SK-N-SH (cell line): Measurements from ENCODE around the gene ESM1.

Experiments used
- MXI1 ChIP-seq: IDR thresholded peaks from 2 replicates; pipeline ENCODE4 v1.6.1; 2012; ENCODE audit warnings: mild to moderate bottlenecking, low read depth, low read length, improper control_type of control experiment
- YY1 ChIP-seq: IDR thresholded peaks from 2 replicates; pipeline ENCODE4 v1.4.0; 2012; ENCODE audit warnings: low read depth, mild to moderate bottlenecking
- TF ChIP-seq, protein P1 (sequence below): fragments of 200-600 bp; sonication (generic); IDR thresholded peaks from 2 replicates; pipeline ENCODE4 v1.6.1; 2017; ENCODE audit warnings: antibody characterized with exemption, mild to moderate bottlenecking, moderate library complexity

DNA sequence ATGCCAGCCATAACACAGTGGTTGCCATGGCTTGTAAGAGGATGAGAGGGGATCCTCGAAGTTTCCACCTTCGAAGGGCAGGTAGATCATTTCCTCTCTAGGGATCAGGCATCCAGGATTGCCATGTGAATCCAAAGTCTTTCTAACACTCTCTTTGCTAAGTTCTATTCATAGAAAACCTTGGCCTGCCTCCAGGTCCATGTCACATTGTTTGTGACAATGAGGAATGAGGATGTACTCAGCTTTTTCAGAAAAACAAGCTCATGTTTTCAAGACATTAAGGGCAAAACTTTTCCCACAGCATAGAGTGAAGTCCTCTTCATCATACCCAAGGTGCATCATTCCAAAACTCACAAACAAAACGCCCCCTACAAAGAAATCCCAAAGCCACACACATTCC is 19.6 kb downstream of the ESM1 start:
- TF ChIP-seq MXI1 = no peak
- TF ChIP-seq, protein P1, sequence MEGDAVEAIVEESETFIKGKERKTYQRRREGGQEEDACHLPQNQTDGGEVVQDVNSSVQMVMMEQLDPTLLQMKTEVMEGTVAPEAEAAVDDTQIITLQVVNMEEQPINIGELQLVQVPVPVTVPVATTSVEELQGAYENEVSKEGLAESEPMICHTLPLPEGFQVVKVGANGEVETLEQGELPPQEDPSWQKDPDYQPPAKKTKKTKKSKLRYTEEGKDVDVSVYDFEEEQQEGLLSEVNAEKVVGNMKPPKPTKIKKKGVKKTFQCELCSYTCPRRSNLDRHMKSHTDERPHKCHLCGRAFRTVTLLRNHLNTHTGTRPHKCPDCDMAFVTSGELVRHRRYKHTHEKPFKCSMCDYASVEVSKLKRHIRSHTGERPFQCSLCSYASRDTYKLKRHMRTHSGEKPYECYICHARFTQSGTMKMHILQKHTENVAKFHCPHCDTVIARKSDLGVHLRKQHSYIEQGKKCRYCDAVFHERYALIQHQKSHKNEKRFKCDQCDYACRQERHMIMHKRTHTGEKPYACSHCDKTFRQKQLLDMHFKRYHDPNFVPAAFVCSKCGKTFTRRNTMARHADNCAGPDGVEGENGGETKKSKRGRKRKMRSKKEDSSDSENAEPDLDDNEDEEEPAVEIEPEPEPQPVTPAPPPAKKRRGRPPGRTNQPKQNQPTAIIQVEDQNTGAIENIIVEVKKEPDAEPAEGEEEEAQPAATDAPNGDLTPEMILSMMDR = no peak
- TF ChIP-seq YY1 = no peak
